Kidney (tissue), 14 donors: ENCODE data around the gene CPT1C. TPM values are rescaled to one million over a fixed set of nuclear protein-coding genes. Genes with fewer than 3 reads are reported as not detected.

Experiments used
- DNase-seq, 5 donors: peaks; one replicate each; pipeline ENCODE4 v3.0.0-alpha.2; 2013 to 2020
- FAIRE-seq: peaks from 2 replicates; lab custom pipeline; 2012; peaks lifted over from hg19 to GRCh38; lab: Jason Lieb, UNC
- H3K27ac ChIP-seq, 2 donors: one replicate each; pipeline ENCODE4 v1.7.0; 2013; ENCODE audit warnings: low read depth in 2 of 2, low read length in 2 of 2, inconsistent platforms in 1 of 2
- H3K27me3 ChIP-seq: one replicate; pipeline ENCODE4 v1.7.1; 2013; ENCODE audit warnings: low read length, inconsistent platforms; ENCODE audit not compliant: control insufficient read depth, insufficient read depth
- H3K36me3 ChIP-seq, 3 donors: one replicate each; pipeline versions ENCODE4 v1.7.0 to v1.7.1; 2013; ENCODE audit warnings: low read length in 3 of 3, control low read depth in 1 of 3, inconsistent platforms in 1 of 3; ENCODE audit not compliant: insufficient read depth in 3 of 3, control insufficient read depth in 2 of 3
- H3K4me1 ChIP-seq, 3 donors: one replicate each; pipeline versions ENCODE4 v1.7.0 to v1.7.1; 2013; ENCODE audit warnings: low read length in 3 of 3, inconsistent platforms in 1 of 3, low read depth in 1 of 3; ENCODE audit not compliant: control insufficient read depth in 2 of 3, insufficient read depth in 2 of 3
- H3K4me3 ChIP-seq, 3 donors: one replicate each; pipeline versions ENCODE4 v1.7.0 to v1.8.1; 2013; ENCODE audit warnings: low read length in 3 of 3, control low read depth in 1 of 3, inconsistent platforms in 1 of 3
- H3K9ac ChIP-seq, 3 donors: one replicate each; pipeline versions ENCODE4 v1.7.0 to v1.7.1; 2013; ENCODE audit warnings: low read length in 3 of 3, control low read depth in 1 of 3, inconsistent platforms in 1 of 3
- H3K9me3 ChIP-seq, 3 donors: one replicate each; pipeline versions ENCODE4 v1.7.0 to v1.7.1; 2013; ENCODE audit warnings: low read length in 3 of 3, control low read depth in 1 of 3, inconsistent platforms in 1 of 3; ENCODE audit not compliant: control insufficient read depth in 2 of 3, insufficient read depth in 1 of 3
- intact Hi-C: fragments of 100-400 bp; cut with DNase I; formaldehyde crosslinking; loops from one replicate; pipeline ENCODE4 v1.11.1; 2022
- polyA plus RNA-seq: library from polyadenylated mRNA; stranded (reverse); fragments of 350-450 nt; fragmentation: Illumina TruSeq; extraction: RNeasy Lipid Tissue Mini Kit (QIAGEN cat#74804); gene quantifications from one replicate; pipeline ENCODE4 v1.2.3, GENCODE V29; 2014; ENCODE audit warnings: low read depth, low replicate concordance; ENCODE audit not compliant: insufficient read depth
- total RNA-seq: library from RNA; stranded (reverse); fragmentation: NEBNext Ultra II Directional; extraction: Animal tissue kit (Norgen Biotek cat#: 25700); gene quantifications from one replicate; pipeline ENCODE4 v1.2.1, GENCODE V29; 2021
- TF ChIP-seq, protein P1 (sequence below): IDR thresholded peaks from 3 replicates; pipeline ENCODE4 v1.5.1; 2012; ENCODE audit warnings: mild to moderate bottlenecking, moderate library complexity, borderline replicate concordance; ENCODE audit not compliant: insufficient read depth; ENCODE audit errors: extremely low read depth
- donor health status: control.
- donor health status: control.
- donor health status: control.
- donor health status: control.
- donor health status: control.
- donor health status: DM: yes; HTN: yes; CAD: no.
- donor health status: Normal renal cell carcinoma (clear cell type).

CPT1C gene
- total and polyA plus RNA-seq, 2 donors from 2014 or later: 2.6 to 6.0 TPM

DNA sequence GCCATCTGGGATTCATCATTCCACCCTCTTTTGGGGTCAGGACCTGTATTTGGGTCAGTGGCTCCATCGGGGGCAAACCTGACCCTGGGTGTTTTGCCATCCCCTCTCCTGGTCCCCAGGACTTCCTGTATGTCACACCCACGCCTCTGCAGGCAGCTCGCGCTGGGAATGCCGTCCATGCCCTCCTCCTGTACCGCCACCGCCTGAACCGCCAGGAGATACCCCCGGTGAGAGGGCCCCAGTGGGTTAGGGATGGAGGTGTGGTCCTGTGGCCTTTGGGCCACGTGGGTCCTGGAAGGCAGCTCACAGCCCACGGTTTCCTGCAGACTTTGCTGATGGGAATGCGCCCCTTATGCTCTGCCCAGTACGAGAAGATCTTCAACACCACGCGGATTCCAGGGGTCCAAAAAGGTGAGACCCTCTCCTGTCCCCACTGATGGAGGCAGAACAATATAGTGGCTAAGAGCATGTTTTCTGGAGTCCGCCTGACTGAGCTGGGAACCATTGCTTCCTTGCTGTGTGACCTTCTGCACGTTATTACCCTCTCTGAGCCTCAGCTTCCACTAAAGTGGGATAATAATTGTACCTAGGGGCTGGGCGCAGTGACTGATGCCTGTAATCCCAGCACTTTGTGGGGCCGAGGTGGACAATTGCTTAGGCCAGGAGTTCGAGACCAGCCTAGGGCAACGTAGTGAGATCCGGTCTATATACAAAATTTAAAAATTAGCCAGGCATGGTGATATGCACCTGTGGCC, 14.1 kb downstream of the CPT1C start:
- no peaks in the 10 kb centered on the region for H3K4me1 ChIP-seq
- no peak overlapping the region for H3K4me3 ChIP-seq
- no peak for DNase-seq
- H3K27me3 ChIP-seq: no peaks in the 10 kb centered on the region
- H3K9me3 ChIP-seq: no peaks in the 10 kb centered on the region
- H3K9ac ChIP-seq: no peak overlapping the region
- FAIRE-seq: no peak
- no peaks in the 10 kb centered on the region for H3K36me3 ChIP-seq
- TF ChIP-seq, protein P1, sequence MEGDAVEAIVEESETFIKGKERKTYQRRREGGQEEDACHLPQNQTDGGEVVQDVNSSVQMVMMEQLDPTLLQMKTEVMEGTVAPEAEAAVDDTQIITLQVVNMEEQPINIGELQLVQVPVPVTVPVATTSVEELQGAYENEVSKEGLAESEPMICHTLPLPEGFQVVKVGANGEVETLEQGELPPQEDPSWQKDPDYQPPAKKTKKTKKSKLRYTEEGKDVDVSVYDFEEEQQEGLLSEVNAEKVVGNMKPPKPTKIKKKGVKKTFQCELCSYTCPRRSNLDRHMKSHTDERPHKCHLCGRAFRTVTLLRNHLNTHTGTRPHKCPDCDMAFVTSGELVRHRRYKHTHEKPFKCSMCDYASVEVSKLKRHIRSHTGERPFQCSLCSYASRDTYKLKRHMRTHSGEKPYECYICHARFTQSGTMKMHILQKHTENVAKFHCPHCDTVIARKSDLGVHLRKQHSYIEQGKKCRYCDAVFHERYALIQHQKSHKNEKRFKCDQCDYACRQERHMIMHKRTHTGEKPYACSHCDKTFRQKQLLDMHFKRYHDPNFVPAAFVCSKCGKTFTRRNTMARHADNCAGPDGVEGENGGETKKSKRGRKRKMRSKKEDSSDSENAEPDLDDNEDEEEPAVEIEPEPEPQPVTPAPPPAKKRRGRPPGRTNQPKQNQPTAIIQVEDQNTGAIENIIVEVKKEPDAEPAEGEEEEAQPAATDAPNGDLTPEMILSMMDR: no peak
- no peak overlapping the region for H3K27ac ChIP-seq
- intact Hi-C loops: no loop called here

DNA sequence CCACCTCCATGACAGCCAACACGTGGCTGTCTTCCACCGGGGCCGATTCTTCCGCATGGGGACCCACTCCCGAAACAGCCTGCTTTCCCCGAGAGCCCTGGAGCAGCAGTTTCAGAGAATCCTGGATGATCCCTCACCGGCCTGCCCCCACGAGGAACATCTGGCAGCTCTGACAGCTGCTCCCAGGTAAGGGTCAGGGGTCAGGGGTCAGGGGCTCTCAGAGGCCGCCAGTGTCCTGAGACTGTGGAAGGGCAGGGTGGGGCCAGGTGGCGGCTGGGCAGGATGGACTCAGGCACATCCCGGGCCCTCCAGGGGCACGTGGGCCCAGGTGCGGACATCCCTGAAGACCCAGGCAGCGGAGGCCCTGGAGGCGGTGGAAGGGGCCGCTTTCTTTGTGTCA, 15.0 kb downstream of the CPT1C start:
- intact Hi-C loops: no loop called here
- no peaks in the 10 kb centered on the region for H3K36me3 ChIP-seq
- TF ChIP-seq, protein P1: no peak
- DNase-seq (no peak), FAIRE-seq (no peak)
- H3K9ac ChIP-seq: no peak overlapping the region
- no peaks in the 10 kb centered on the region for H3K27me3 ChIP-seq
- no peak overlapping the region for H3K4me3 ChIP-seq
- no peaks in the 10 kb centered on the region for H3K4me1 ChIP-seq
- H3K9me3 ChIP-seq: no peaks in the 10 kb centered on the region
- no peak overlapping the region for H3K27ac ChIP-seq

DNA sequence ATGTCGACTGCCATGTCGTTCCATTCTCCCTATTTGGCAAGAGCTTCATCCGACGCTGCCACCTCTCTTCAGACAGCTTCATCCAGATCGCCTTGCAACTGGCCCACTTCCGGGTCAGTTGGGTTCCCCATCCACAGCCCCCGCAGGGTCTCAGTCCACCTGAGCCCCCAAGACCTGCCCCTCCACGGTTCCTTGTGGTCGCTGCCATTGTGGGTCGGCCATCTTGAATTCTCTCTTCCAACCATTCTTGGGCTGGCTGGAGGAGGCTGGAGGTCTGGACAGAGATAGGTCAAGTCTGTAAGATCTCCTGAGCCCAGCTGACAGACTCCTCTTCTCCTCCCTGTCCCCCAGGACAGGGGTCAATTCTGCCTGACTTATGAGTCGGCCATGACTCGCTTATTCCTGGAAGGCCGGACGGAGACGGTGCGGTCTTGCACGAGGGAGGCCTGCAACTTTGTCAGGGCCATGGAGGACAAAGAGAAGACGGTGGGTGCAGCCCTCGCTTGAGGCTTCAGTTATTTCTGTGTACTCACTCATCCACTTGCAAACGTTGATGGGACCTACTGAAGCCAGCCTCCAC, 19.5 kb downstream of the CPT1C start:
- Histone ChIP-seq H3K27me3 (no peaks in the 10 kb centered on the region), H3K4me1 (no peaks in the 10 kb centered on the region), H3K27ac (no peak overlapping the region), H3K36me3 (no peaks in the 10 kb centered on the region), H3K4me3 (no peak overlapping the region), H3K9ac (no peak overlapping the region), H3K9me3 (no peaks in the 10 kb centered on the region)
- intact Hi-C loops: no loop called here
- TF ChIP-seq, protein P1: no peak
- FAIRE-seq: no peak
- DNase-seq: no peak
